HG03521 (cell line): ENCODE results near the gene SLC39A8.
A peak's percentile ranks its signal among the peaks of the same experiment; 100 is the strongest.
"Not testable (repeated sequence)": the region's sequence is repeated elsewhere in the genome, so short reads cannot be mapped to it uniquely, and the experiment has no call there.

Experiments used
- ATAC-seq: cut with Tn5 transposase; IDR thresholded peaks from one replicate; pipeline ENCODE4 v1.9.1; 2021; ENCODE audit warnings: mild to moderate bottlenecking, moderate library complexity; ENCODE audit not compliant: unreplicated experiment

SLC39A8 gene

DNA sequence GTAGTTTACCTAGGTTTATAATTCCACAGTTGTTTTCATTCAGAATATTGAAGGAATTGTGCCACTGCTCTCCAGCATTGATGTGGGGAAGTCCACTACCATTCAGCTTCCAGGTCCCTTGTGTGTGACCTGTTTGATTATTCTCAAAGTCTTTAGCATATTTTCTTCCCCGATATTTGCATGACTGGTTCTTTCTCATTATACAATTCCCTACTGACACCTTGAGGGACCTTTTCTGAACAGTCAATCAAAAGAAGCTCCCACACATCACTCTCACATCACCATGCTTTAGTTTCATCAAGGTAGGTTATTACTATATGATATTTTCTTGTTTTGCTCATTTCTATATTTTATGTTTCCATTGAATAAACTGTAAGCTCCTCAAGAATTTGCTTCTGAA is 44.1 kb downstream of the SLC39A8 start:
- ATAC-seq, result no peak

DNA sequence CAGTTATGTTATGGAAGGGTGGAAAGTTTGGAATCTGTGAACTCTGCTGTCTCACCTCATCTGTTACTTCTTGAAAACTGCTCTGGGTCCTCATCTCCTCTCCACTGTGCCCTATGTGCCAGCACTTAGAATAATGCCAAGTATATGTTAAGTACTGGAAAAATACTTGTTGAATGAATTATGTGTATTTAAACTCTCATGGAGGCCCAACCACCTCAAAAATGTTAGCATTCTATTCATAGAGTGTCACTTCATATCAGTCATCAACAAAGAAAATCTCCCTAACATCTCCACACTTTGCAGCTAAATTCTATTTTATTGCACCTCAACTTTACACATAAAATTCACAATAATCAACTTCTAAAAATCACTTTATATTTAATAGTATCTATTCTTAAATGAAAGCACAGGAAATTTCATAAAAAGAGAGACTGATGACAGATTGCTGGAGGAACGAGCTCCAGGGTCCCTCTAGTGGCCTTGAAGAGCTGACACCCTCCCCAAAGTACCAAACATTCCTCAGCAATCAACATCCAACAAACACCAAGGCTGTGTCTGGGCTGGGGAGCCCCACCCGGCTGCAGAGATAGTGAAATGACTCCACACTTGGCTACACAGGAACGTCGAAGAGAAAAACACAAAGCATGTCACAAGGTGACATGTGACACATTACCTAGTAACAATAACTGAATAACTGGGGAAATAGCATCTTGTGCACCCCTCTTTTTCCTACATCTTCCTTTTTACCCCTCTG is 45.8 kb downstream of the SLC39A8 start:
- peak; percentile 84 for ATAC-seq

DNA sequence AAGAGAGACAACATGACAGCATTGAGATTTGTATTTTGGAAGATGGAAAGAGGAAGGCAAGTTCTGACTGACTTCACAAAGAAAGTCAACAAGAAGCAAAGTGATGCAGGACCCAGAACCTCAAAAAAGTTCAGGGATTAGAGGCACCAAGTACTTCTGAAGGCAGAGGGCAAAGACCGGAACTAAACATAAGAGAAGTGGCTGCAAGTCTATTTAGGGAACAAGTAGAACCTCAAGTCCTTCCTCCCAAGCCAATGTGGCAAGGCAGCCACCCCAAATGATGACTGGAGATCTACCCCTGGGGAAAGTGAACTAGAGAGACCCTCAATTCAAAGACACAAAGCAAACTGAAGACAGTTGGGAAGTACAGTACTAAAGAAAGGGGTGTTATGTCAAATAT is 46.6 kb downstream of the SLC39A8 start:
- no peak for ATAC-seq

DNA sequence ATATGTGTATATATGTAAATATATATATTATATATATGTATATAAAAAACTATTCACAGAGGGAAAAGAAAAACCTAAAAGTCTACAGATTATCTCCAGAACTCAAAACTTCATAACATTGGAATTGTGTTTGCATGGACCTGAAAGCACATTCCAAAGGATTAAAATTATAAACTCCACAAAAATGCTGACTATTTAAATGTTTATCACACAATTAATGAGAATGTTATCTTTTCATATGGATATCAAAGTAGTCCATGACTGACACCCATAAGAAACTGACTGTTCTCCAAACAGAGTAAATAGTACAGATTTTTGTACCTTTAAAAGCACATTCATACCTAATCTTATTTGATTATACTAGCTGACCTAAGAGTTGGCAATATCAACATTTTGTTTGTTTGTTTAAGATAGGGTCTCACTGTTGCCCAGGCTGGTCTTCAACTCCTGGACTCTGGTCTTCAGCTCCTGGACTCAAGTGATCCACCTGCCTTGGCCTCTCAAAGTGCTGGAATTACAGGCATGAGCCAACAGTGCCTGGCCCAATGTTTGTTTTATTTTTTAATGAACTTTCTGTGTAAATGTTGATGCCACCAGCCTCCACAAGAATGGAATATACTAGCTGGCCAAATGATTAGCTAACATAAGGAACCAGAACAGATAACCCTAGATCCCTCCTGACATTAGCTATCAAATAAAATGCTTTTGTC is 50.0 kb downstream of the SLC39A8 start:
- no peak for ATAC-seq

DNA sequence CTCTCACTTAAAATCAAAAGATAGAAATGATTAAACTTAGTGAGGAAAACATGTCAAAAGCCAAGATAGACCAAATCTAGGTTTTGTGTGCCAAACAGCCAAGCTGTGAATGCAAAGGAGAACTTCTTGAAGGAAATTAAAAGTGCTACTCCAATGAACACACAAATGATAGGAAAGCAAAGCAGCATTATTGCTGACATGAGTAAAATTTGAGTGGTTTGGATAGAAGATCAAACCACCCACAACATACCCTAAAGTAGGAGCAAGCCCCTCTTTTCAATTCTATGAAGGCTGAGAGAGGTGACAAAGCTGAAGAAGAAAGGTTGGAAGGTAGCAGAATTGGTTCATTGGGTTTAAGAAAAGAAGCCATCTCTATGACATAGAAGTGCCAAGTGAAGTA is 56.8 kb downstream of the SLC39A8 start:
- no peak for ATAC-seq

DNA sequence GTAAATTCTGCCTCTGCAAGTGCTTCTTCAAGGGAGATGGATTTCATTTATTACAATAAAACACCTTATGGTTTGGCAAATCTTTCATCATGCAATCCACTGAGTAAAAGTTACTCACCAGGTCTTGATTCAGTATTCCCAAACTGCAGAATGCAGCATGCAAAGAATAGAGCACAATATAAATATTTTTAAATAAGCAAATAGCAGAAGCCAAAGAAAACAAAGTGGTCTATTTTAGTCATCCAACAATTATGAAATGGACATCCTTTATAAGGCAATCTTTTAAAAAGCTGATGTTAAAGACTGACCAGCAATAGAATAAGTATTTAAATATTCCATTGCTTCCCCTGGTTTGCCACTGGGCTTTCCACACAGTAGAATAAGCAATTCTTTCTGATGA is 59.5 kb downstream of the SLC39A8 start:
- no peak for ATAC-seq

DNA sequence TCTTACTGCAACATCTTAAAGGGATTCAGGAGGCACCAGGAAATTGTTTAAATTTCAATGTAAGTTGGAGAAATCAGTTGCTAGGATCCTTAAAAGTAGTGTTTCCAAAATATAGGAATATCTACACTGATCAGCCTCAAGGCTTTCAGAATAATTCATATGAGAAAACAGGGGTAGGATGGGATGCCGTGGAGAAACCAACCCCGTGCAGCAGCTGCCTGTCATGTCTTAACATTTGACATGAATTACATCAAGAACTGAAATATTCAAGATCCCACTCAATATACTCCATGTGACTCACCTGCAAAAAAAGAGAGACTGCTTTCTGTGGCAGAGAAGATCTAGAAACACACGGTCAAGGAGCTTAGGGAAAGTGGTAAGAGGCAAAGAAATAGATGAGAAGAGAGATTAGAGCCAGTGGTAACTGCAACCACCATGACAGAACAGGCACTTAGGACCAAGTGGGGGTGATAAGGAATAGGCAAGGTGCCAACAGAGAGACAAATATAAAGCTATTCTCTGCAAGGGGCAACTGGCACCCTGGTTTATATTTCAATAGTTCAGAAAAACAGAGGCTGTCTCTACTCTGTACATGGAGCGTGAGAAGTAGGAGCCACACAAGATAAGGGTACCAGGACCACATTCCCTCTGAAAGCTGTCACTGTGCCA is 64.0 kb downstream of the SLC39A8 start:
- no peak for ATAC-seq

DNA sequence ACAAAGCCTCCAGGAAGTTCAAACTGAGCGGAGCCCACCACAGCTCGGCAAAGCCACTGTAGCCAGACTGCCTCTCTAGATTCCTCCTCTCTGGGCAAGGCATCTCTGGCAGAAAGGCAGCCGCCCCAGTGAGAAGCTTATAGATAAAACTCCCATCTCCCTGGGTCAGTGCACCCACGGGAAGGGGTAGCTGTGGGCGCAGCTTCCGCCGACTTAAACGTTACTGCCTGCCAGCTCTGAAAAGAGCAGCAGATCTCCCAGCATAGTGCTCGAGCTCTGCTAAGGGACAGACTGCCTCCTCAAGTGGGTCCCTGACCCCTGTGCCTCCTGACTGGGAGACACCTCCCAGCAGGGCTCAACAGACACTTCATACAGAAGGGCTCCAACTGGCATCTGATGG is 72.0 kb downstream of the SLC39A8 start:
- ATAC-seq, result not testable (repeated sequence)

DNA sequence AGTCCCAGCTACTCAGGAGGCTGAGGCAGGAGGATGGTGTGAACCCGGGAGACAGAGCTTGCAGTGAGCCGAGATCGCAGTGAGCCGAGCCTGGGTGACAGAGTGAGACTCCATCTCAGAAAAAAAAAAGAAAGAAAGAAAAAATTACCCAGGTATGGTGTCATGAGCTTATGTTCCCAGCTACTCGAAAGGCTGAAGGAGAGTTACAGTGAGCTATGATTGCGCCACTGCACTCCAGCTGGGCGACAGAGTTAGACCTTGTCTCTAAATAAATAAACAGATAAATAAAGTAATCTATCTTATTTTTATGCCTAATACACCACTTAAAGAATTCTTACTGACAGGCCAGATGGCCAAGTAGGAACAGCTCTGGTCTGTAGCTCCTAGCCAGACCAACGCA is 73.0 kb downstream of the SLC39A8 start:
- ATAC-seq, result no peak

DNA sequence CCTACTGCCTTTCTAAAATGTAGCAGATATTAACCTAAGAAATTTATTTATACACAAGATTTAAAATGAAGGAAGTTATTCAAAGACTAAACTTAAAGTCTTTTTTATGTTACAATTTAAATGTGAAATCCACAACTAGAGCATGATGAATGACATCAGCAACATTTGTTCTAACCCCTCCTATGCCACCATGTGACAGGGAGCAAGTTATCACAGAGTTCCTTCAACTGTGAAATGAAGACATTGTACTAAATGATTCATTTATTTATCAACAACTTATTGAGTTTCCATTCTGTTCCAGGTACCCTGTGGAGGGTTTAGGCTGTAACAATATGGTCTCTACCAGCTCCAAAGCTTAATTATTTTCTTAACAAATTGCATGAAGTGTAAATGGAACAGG is 76.9 kb downstream of the SLC39A8 start:
- no peak for ATAC-seq

DNA sequence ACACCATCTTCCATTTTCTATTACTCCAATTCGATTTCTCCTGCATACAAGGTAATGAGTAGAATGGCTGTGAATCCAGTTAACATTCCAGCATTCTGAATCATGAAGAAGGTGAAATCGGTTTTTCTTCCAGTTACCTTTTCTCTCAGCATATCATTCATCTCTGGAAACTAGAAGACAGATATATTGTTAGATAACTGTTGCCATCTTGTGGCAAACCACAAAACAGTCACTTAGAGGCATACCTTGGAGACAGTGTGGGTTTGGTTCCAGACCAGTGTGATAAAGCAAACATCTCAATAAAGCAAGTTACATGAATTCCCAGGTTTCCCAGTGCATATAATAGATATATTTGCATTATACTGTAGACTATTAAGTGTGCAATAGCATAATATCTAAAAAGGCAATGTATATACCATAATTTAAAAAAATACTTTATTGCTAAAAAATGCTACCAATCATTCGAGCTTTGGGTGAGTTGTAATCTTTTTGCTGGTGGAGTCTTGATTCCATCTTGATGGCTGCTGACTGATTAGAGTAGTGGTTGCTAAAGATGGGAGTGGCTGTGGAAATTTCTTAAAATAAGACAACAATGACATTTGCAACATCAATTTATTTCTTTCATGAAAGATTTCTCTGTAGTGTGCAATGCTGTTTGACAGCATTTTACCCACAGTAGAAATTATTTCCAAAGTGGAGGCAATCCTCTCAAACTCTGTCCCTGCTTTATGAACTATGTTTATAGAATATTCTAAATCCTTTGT is 82.1 kb downstream of the SLC39A8 start:
- ATAC-seq, result peak; percentile 80

DNA sequence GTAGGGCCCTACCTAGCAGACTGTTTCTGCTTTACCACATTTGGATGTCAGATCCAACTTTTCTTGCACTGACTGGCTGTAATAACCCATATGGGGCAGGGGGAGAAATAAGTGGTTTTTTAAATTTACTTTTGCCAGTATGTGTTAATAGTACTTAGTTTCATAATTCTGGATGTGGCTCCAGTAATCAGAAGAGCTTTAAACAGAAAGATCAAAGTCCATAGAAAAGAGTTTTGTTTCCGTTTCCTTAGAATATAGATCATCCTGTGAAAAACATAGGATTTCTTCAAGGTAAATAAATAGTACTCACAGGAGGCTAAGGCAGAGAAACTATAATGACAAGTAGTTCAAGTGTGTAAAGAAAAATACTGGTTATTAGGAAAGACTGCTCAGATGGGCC is 85.6 kb downstream of the SLC39A8 start:
- no peak for ATAC-seq

DNA sequence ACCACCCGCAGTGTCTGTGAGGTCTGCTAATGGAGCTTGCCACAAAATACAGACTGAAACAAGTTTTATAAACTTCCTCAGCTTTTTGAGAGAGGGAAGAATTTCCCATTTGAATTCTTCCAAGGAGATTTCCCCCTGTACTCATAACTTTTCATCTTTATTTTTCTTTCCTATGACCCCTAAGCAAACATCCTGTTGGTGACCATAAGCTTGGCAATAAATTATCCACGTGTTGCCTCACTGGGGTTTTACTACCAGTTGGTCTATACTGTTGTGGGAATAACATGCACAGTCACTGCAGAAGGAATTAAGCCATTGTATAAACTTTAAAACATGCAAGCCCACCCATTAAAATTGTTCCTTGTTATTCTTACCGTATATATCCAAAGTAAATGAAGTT is 86.2 kb downstream of the SLC39A8 start:
- ATAC-seq, result no peak

DNA sequence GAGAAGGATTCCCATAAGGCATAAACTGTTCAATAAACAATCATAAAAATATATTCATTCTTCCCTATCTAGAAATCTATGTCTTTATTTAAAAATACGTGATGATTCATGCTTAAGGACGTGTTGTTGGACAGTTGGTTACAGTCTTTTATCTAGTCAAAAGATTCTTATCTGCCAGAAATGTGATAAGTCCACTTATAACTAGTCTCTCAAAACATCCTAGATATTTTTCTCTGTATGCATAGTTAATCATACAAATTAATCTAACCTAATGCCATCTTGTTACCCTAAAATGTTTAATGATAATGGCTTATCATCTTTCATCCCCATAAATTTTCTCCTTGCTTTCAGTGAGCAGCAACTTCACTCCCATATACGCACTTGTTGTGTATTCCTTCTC is 89.0 kb downstream of the SLC39A8 start:
- ATAC-seq, result no peak

DNA sequence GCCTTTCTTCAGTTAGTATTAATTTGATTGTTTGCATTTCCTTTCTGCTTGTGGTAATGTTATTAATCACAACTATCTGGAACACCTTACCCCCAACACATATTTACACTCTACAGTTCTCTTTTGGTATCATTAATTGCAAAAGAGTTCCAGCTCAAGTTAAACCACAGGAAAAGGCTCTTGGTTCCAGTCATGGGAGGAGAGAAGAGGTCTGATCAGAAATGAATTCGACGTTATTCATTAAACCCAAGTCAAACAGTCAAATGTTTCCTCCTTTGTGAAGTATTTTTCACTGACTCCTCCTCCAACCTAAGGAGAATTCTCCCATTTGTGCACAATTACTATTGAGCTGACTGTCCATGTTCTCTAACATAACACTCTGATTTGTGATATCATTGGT is 91.4 kb downstream of the SLC39A8 start:
- no peak for ATAC-seq

DNA sequence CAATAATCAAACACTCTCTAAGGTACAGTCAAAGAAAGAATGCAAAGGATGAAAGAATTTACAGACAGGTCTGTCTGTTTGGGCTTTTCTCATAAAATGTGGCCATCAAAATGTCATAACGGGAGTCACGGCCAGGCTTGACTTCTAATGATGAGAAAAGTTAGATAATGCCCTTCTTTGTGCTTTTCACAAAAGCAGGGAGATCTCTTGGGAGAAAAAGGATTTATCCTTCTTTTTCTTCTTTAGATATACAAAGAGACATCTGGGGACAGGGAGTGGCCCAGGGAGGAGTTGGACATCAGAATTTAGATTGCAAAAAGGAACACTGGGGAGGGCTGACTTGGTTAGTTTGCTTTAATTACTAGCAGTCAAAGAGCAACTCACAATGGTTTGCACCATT is 93.1 kb downstream of the SLC39A8 start:
- ATAC-seq, result no peak

DNA sequence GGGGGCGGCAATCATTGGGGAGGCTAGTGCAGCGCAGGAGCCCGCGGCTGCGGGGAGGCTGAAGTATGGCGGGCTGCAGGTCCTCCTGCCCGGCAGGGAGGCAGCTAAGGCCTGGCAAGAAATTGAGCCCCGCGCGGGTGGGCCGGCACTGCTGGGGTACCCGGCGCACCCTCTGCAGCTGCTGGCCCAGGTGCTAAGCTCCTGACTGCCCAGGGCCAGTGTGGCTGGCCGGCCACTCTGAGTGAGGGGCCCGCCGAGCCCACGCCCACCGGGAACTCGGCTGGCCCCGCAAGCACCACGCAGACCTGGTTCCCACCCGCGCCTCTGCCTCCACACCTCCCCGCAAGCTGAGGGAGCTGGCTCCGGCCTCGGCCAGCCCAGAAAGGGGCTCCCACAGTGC is 94.9 kb downstream of the SLC39A8 start:
- ATAC-seq, result no peak

DNA sequence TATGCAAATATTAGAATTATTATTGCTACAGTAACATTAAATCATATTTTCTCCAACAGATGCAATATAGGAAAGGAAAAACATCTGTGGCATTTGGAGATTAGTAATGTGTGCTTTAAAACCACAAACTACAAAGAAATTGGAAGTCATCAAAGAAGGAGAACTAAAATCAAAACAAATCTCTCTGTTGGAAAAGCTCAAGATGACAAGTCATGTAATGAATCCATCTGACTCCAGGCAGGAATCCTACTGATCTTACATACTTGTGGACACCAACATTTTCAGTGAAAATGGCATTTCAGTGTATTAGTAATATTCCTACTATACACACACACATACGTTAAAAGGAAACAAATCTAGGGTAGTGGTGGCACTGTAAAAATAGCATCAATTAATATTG is 98.2 kb downstream of the SLC39A8 start:
- ATAC-seq, result no peak

DNA sequence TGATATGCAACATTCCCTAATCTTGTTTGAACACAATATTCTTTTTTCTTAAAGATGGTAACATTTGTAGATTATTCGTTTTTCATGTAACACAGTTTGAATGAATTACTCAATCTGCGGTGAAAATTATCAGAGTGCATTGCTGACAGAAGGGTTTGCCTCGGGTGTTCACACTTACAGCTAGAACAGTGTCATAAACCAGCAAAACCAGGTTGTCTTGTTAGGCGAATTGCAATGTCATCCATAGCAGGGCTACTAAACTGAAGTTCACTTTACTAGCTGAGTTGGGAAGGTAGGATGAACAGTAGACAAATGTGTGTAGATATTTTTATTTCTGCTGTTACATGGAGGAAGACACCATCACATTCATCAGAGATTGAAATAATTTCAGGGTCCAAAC is 98.9 kb downstream of the SLC39A8 start:
- no peak for ATAC-seq

DNA sequence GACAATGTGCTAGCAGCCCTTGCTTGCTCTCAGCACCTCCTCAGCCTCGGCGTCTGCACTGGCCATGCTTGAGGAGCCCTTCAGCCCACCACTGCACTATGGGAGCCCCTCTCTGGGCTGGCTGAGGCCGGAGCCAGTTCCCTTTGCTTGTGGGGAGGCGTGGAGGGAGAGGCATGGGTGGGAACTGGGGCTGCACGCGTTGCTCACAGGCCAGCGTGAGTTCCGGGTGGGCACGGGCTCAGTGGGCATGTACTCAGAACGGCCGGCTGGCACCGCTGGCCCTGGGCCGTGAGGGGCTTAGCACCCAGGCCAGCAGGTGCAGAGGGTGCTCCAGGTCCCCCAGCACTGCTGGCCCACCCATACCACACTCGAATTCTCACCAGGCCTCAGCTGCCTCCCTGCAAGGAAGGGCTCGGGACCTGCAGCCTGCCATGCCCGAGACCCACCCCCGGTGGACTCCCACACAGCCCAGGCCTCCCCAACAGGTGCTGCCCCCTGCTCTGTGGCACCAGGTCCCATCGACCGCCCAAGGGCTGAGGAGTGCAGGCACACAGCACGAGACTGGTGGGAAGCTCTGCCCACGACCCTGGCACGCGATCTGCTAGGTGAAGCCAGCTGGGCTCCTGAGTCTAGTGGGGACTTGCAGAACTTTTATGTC is 100.3 kb downstream of the SLC39A8 start:
- ATAC-seq, result no peak

DNA sequence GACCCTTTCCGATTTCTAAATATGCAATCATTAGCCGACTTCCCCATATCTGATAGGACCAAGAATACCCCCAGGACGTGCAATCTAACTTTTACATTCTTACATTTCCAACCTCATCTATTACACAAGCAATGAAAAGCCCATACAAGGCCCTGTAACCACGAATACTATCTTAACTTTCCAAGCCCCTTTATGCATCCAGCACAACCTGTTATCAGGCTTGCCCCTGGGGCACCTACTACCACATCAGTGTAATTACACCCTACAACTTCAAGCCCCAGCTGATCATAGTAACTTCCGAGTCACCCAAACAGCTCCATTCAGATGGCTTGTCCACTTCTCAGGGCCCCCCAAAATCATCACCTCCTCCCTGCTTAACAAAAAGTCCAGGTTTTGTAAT is 102.0 kb downstream of the SLC39A8 start:
- not testable (repeated sequence) for ATAC-seq
